Stimulated activated CD8-positive, alpha-beta memory T cell treated with anti-CD3 and anti-CD28 coated beads, Interleukin-7, amount 100 ng/mL, for 24 hours (primary cell): ENCODE data around the gene GTF3C5.
"Not testable (repeated sequence)": the region's sequence is repeated elsewhere in the genome, so short reads cannot be mapped to it uniquely, and the experiment has no call there.

Experiments
- DNase-seq: peaks from one replicate; pipeline ENCODE4 v3.0.0-alpha.2; 2020; ENCODE audit warnings: low read depth

GTF3C5 gene

GRCh38 chr9:133030317-133031129, at the start of gene GTF3C5:
Gene GTF3C5, plus strand, starts transcription at chr9:133030997. Its CDS starts 15 bp downstream, at chr9:133031012.
- DNase-seq: peak; percentile 75

- no peak for DNase-seq
Observed at GRCh38 chr9:132982458-132982857, 48.3 kb upstream of the GTF3C5 start.

GRCh38 chr9:132983491-132984201, 47.2 kb upstream of the GTF3C5 start:
- no peak for DNase-seq

- DNase-seq: no peak
Observed at GRCh38 chr9:132984202-132985070, 46.4 kb upstream of the GTF3C5 start.

- DNase-seq: no peak
Observed at GRCh38 chr9:132985071-132985350, 45.8 kb upstream of the GTF3C5 start.

- no peak for DNase-seq
Observed at GRCh38 chr9:132985489-132985888, 45.3 kb upstream of the GTF3C5 start.

GRCh38 chr9:132986114-132986513, 44.7 kb upstream of the GTF3C5 start:
- no peak for DNase-seq

- no peak for DNase-seq
Observed at GRCh38 chr9:132986640-132987620, 43.9 kb upstream of the GTF3C5 start.

GRCh38 chr9:132988244-132989013, 42.4 kb upstream of the GTF3C5 start:
- no peak for DNase-seq

GRCh38 chr9:132989014-132989310, 41.8 kb upstream of the GTF3C5 start:
- DNase-seq: no peak

- DNase-seq: no peak
Observed at GRCh38 chr9:132989414-132989996, 41.3 kb upstream of the GTF3C5 start.

- not testable (repeated sequence) for DNase-seq
Observed at GRCh38 chr9:132989998-132990557, 40.7 kb upstream of the GTF3C5 start.

GRCh38 chr9:132990781-132991180, 40.0 kb upstream of the GTF3C5 start:
- DNase-seq: no peak

- DNase-seq: no peak
Observed at GRCh38 chr9:132991351-132992300, 39.2 kb upstream of the GTF3C5 start.

GRCh38 chr9:132993511-132993939, 37.3 kb upstream of the GTF3C5 start:
- DNase-seq: no peak

GRCh38 chr9:132994410-132995120, 36.2 kb upstream of the GTF3C5 start:
- DNase-seq: no peak

GRCh38 chr9:132995121-132995420, 35.7 kb upstream of the GTF3C5 start:
- no peak for DNase-seq

GRCh38 chr9:132995879-132996278, 34.9 kb upstream of the GTF3C5 start:
- DNase-seq: no peak
